ENCODE data around the gene BPHL.
"Not testable (repeated sequence)": the region's sequence is repeated elsewhere in the genome, so short reads cannot be mapped to it uniquely, and the experiment has no call there.

The BPHL gene

GRCh38 chr6:3124667-3125066, 6.2 kb downstream of the BPHL start:
- DNase-seq = no peak

DNA sequence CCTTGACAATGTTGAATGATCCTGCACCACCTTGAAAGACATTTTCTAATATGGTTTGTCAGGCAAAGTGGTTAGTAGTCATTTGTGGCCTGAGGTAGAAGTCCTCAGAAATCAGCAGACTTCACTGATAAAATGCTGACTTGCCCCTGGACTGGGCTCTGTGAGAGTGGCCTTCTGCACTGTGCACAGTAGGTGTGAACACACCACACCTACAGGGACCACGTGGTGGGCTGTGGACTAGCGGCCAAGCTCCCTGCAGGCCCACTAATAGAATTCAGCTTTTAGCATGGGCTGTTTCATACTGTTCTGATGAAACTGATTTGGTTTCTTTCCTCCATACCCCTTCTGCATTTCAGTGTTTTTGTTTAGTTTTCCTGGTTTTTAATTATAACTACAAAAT, 7.3 kb downstream of the BPHL start:
- DNase-seq = no peak

DNA sequence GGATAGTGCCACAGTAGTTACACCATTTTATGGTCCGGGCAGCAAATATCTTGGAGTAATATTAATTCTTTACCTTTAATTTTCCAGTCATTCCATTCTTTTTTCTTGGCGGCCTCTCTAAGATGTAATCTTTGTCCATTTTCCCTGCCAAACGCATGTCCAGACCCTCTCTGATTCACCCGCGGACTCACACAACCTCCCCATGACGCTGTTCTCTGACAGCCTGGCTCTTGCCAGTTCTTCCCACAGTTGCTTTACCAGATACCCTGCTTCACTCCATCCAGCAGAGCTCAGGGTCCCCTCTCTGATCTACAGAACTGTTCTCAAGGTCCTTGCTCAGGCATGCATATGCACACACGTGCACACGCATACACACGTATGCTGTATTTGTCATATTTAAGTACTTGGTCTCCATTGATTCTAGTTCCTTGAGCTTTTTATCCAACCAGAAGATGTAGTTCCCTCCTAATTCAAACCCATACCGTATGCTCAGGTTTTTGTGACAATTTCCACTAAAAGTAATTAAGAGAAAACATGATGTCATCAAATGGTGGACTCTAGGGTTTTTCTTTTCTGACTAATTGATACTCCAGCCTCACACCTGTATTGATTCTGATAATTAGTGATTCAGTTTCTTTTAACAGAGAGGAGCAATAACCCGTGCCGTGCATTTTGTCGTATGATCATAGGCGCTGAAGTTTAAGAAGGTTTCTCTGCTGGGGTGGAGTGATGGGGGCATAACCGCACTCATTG, 10.0 kb downstream of the BPHL start:
- DNase-seq = no peak

DNA sequence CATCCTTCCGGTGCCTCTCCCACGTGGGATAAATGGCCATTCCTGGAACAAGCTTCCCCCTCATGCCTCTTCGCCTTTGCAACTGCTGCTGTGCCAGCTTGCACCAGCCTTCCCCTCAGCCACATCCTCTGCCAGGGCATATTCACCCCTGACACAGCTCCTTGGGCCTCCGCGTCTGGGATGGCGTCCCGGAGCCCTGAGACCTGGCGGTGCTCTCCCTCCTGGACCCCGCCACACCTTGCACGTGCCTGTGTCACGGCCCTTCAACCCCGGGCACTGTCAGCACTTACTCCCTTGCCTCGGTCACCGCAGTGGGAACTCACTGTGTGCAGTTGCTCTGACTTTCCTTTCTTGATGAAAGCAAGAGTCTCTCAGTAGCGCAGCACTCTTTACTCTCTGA, 13.2 kb downstream of the BPHL start:
- DNase-seq = no peak

GRCh38 chr6:3133515-3133914, 15.0 kb downstream of the BPHL start:
- no peak for DNase-seq

- no peak for DNase-seq
These were observed 17.3 kb downstream of the BPHL start for GRCh38 chr6:3135668-3136291.

GRCh38 chr6:3136292-3137011, 17.9 kb downstream of the BPHL start:
- no peak for DNase-seq

DNA sequence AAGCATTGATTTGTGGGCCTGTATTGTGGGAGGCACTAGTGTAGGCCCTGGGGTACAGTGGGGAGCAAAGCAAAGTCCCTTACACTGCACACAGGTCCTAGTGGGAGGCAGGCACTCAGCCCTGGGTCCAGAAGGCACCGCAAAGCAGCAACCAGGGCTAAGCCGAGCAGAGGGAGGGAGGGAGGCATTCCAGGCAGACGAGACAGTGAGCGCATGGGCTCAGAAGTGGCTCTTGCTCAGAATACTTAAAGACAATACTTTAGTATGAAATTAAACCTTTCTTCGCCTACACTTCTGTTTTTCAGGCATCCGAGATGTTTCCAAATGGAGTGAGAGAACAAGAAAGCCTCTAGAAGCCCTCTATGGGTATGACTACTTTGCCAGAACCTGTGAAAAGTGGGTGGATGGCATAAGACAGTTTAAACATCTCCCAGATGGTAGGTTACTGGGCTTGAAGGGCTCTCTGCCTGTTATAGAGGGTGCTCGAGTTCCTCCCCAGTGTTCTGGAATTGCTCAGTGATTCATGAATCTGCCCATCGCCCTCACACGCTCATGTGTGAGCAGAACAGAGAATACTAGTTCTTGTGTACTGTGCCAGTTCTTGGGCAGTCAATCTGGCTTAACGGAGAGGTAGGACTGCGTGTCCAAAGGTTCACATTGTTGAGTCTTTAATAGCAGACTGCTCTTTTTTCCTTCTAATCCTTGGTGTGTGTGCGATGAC, 18.7 kb downstream of the BPHL start:
- DNase-seq = no peak

GRCh38 chr6:3137873-3138272, 19.4 kb downstream of the BPHL start:
- DNase-seq = not testable (repeated sequence)

- no peak for DNase-seq
These were observed 19.8 kb downstream of the BPHL start for GRCh38 chr6:3138341-3138740.

DNA sequence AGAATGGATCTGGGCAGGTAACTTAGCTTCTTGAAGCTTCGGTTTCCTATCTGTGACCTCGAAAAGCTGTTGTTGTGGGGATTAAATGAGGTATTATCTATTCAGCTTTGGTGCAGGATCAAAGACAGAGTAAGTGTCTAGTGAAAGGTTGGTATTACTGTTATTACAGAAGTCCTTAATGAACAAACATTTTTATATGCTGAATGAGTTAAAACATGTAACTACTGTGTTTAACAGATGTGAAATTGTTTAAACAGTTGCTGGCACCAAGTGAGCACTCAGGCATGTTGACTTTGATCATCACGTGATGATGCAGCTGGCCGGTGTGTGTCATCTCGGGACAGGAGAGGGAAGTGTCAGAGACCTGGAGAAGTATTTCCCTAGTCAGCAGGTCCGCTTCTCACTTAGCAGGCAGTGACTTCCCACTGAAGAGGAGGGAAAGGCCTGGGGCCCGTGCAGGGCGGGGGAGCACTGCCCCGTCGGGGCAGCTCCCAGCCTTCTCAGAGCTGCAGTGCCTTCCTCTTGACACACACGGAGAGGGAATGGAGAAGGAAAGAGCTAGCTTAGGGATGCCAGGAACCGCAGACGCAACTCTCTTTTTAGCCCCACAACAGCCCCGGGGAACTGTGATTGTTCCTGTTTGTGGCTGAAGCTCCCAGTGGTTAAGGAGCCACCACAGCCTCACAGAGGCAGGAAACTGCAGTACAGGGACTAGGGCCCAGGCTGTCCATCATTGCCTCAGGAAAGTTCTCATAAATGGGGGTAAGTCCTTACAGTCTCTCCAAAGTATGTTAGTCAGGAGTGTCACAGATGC, 20.8 kb downstream of the BPHL start:
- DNase-seq = no peak

DNA sequence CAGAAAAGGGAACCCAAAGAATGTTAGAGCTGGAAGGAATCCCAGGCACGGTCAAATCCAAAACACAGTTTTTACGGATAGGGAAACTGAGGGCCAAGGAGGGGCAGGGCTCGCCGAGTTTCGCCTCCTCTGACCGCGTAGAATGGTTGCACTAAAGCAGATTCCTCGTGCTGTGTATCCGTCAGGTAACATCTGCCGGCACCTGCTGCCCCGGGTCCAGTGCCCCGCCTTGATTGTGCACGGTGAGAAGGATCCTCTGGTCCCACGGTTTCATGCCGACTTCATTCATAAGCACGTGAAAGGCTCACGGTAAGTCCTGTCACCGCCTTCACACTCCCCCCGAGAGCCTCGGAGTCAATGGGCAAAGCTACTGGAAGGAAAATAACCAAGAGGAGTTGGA, 21.7 kb downstream of the BPHL start:
- no peak for DNase-seq

DNA sequence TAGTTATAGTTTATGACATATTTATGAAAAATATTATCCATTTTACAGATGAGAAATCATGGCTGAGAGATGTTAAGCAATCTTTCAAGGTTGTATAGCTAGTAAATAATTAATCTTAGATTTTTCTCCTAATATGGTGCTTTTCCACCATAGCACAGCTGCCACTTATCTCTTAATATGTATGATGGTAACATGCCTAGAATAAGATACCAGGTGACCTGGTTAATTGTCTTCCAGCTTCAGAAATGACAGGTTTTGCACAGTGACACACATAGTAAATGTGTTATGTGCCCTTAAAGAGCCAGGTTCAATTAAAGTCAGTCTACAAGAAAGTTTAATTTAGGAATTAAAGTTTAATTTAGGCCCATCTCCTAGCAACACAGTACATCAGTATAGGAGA, 24.0 kb downstream of the BPHL start:
- no peak for DNase-seq

DNA sequence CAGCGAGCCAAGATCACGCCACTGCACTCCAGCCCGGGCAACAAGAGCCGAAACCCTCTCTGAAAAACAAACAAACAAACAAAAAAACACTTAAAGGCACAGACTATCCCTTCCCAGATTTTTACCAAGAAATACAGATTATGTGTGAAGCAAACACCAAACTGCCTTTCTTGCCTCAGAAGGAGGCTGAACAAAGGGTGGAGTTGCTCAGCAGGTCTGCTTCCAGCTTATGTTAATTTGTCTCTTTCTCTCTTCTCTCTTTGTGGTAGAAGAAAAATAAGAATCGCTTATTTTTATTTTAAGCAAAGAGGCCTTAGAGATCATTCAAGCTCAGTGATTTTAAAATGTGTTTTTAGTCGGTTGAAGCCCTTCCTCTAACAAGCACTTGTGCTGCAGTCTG, 24.6 kb downstream of the BPHL start:
- DNase-seq = no peak

DNA sequence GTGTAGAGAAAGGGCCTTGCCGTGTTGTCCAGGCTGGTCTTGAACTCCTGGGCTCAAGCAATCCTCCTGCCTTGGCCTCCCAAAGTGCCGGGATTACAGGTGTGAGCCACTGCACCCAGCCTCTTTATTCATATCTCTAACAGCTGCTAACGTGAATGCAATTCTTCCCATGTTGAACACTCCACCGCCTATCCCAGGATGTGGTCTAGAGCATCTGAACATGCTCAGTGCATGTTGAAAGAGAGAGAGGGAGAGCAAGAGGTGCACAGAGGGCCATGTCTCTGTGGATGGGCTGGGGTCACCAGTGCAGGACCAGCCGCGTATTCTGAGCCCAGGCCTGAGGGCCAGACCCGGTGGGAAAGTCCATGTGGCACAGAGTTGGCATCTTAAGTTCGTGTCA, 26.1 kb downstream of the BPHL start:
- no peak for DNase-seq

DNA sequence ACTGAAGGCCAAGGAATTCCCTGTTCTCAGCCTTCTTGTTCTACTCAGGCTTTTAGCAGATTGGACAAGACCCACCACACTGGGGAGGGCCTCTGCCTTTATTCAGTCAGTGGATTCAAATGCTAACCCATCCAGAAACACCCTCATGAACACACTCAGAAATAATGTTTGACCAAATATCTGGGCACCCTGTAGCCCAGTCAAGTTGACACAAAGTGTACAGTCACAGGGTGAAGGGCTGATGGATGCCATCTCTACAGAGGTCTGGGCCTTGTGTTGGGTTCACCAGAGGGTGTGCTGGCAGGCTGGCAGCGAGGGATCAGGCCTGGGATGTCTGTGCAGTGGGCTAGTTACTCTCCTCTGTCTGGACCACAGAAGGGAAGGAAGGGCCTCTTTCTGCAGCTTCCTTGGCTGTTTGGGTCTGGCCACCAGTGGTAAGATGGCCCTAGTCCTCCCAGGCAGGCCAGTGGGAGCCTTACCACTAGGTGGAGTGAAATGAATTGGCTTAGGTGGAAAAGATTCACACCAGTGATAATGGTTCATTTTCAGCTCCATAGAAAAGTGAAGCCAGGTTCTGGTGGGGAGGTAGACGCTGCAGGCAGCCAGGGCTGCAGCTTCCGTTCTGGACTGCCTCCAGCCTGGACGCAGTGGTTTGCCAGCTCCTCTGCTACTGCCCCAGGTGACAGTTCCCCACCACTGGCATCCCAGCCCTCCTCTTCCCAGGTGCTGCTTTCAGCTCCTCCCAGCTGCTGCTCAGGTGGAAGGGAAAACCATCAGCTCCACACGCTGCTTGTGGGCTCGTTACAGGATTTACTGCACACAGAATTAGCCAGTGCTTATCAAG, 29.6 kb downstream of the BPHL start:
- DNase-seq = no peak

GRCh38 chr6:3151691-3152090, 33.2 kb downstream of the BPHL start:
- no peak for DNase-seq

- DNase-seq = no peak
These were observed 34.2 kb downstream of the BPHL start for GRCh38 chr6:3152689-3153088.

- not testable (repeated sequence) for DNase-seq
These were observed 36.9 kb downstream of the BPHL start for GRCh38 chr6:3155416-3155815.

- DNase-seq = not testable (repeated sequence)
These were observed 37.9 kb downstream of the BPHL start for GRCh38 chr6:3156184-3157130.
